A549 (cell line): ENCODE measurements around the gene GRB14.

Source experiments
- JUN ChIP-seq, 2 experiments: fragments of >200 bp; sonication (Bioruptor Twin); formaldehyde crosslinking; IDR thresholded peaks; 2 replicates in 1 of 2; 3 replicates in 1 of 2; pipeline ENCODE4 v1.6.1; 2016 to 2017
- RAD21 ChIP-seq, 2 experiments: fragments of >200 bp in 1 of 2; sonication (Bioruptor Twin) in 1 of 2; formaldehyde crosslinking in 1 of 2; IDR thresholded peaks in 1 of 2; conservative IDR thresholded peaks in 1 of 2; 2 replicates in 1 of 2; 3 replicates in 1 of 2; pipeline ENCODE4 v1.6.1; 2012 to 2018; ENCODE audit warnings: inconsistent platforms in 1 of 2
- SMC3 ChIP-seq: fragments of >200 bp; sonication (Bioruptor Twin); formaldehyde crosslinking; IDR thresholded peaks from 3 replicates; pipeline ENCODE4 v1.6.1; 2018; ENCODE audit warnings: inconsistent platforms
- TF ChIP-seq, protein P1 (sequence below): fragments of 250-450 bp; sonication (Bioruptor Pico); IDR thresholded peaks from 2 replicates; pipeline ENCODE4 v1.5.0; 2020; ENCODE audit warnings: low read depth, mild to moderate bottlenecking, moderate library complexity
- TF ChIP-seq, protein P2 (sequence below): fragments of >200 bp; sonication (Bioruptor Twin); formaldehyde crosslinking; IDR thresholded peaks from 3 replicates; pipeline ENCODE4 v1.5.1; 2016

DNA sequence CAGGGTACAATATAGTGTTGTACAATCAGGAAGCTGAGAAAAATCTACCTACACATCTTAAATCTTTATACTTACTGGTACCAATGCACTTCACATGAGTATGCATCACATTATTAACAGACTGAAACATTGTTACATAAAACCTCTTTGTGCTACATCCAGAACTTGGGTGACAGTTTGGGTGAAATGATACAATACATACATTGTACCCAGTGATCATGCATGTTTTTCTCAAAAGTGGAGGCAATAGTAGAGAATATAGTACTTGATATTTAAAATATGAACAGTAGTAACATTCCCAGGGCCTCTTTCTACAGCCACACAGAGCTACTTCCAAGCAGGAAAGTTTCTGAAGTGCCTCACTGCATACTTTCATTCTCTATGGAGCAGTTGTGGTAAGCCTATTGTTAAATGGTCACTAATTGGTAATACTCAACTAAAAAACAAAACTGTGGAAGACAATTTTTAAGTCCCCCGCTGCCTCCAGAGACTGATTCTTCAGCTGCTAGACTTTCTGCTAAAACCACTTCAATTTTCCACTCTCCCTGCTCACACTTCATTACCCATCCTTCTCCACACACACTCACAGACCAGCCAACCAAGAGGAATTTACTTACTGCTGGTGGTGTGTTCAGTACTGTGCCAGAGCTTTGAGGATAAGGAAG lies 22.9 kb upstream of the GRB14 start:
- TF ChIP-seq, protein P1, sequence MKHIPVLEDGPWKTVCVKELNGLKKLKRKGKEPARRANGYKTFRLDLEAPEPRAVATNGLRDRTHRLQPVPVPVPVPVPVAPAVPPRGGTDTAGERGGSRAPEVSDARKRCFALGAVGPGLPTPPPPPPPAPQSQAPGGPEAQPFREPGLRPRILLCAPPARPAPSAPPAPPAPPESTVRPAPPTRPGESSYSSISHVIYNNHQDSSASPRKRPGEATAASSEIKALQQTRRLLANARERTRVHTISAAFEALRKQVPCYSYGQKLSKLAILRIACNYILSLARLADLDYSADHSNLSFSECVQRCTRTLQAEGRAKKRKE (CRISPR knock-in tag): no peak
- TF ChIP-seq JUN (IDR thresholded peaks at IDR 0.05) (no peak), SMC3 (no peak), RAD21 (conservative IDR thresholded peaks at IDR 0.05 in 1 of 2, IDR thresholded peaks at IDR 0.05 in 1 of 2) (no peak)
- TF ChIP-seq, protein P2, sequence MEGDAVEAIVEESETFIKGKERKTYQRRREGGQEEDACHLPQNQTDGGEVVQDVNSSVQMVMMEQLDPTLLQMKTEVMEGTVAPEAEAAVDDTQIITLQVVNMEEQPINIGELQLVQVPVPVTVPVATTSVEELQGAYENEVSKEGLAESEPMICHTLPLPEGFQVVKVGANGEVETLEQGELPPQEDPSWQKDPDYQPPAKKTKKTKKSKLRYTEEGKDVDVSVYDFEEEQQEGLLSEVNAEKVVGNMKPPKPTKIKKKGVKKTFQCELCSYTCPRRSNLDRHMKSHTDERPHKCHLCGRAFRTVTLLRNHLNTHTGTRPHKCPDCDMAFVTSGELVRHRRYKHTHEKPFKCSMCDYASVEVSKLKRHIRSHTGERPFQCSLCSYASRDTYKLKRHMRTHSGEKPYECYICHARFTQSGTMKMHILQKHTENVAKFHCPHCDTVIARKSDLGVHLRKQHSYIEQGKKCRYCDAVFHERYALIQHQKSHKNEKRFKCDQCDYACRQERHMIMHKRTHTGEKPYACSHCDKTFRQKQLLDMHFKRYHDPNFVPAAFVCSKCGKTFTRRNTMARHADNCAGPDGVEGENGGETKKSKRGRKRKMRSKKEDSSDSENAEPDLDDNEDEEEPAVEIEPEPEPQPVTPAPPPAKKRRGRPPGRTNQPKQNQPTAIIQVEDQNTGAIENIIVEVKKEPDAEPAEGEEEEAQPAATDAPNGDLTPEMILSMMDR: no peak
